GM12878 (cell line): ENCODE data around the gene MVK. TPM values are rescaled to one million over a fixed set of nuclear protein-coding genes. Genes with fewer than 3 reads are reported as not detected.

Source experiments
- ATAC-seq: fragments of 200-7000 bp; cut with Tn5 transposase; 3 replicates; pipeline ENCODE4 v1.9.1; 2020; ENCODE audit warnings: mild to moderate bottlenecking, moderate library complexity
- BruUV-seq: library from RNA; stranded (reverse); fragments of 400-500 nt; replicated peaks from 2 replicates; lab custom pipeline; 2021; lab: Mats Ljungman, UMichigan
- CTCF ChIA-PET: fragments of 300-600 bp; sonication (Branson Sonifier 250); formaldehyde crosslinking; extraction: SDS; loops from one replicate; lab custom pipeline; 2021; ENCODE audit warnings: inconsistent platforms; lab: Yijun Ruan, JAX
- POLR2A ChIA-PET: fragments of 350-600 bp; formaldehyde crosslinking; extraction: SDS; loops from one replicate; lab custom pipeline; 2021; ENCODE audit warnings: inconsistent platforms; lab: Charles Lee
- RAD21 ChIA-PET: fragments of 300-600 bp; sonication (Branson Sonifier 250); formaldehyde crosslinking; loops from one replicate; lab custom pipeline; 2023; ENCODE audit warnings: antibody characterized with exemption; ENCODE audit not compliant: unreplicated experiment; lab: Charles Lee
- SMC1A ChIA-PET: fragments of 300-600 bp; sonication (Branson Sonifier 250); formaldehyde crosslinking; loops from one replicate; lab custom pipeline; 2023; ENCODE audit not compliant: unreplicated experiment, uncharacterized antibody; lab: Charles Lee
- DNase-seq: peaks from one replicate; pipeline ENCODE4 v3.0.0-alpha.2; 2011; ENCODE audit warnings: low read depth, low spot score
- FAIRE-seq: peaks from 3 replicates; lab custom pipeline; 2011; peaks lifted over from hg19 to GRCh38; lab: Jason Lieb, UNC
- H2AFZ ChIP-seq: 2 replicates; pipeline ENCODE4 v1.6.0; 2011; ENCODE audit warnings: low read depth, low read length, control low read depth; ENCODE audit not compliant: control insufficient read depth
- H3K27ac ChIP-seq: 2 replicates; pipeline ENCODE4 v1.5.1; 2011; ENCODE audit warnings: control low read depth; ENCODE audit not compliant: control insufficient read depth, insufficient read depth
- H3K27me3 ChIP-seq, 2 experiments: replicated peaks in 1 of 2; 2 replicates each; pipeline versions ENCODE4 v1.6.0 to v1.6.1; 2011; ENCODE audit warnings: low read length in 1 of 2; ENCODE audit not compliant: control insufficient read depth in 2 of 2, insufficient read depth in 2 of 2
- H3K36me3 ChIP-seq, 2 experiments: 2 replicates each; pipeline ENCODE4 v1.5.1; 2011; ENCODE audit warnings: low read length in 1 of 2; ENCODE audit not compliant: control insufficient read depth in 2 of 2, insufficient read depth in 2 of 2
- H3K4me1 ChIP-seq: 2 replicates; pipeline ENCODE4 v1.6.1; 2011; ENCODE audit warnings: mild to moderate bottlenecking, low read length, moderate library complexity, mixed read lengths; ENCODE audit not compliant: control insufficient read depth, insufficient read depth
- H3K4me2 ChIP-seq: 2 replicates; pipeline ENCODE4 v1.6.0; 2011; ENCODE audit warnings: control low read depth; ENCODE audit not compliant: control insufficient read depth, insufficient read depth
- H3K4me3 ChIP-seq: fragments of 200-600 bp; sonication (generic); 2 replicates; pipeline ENCODE4 v1.5.1; 2016
- H3K79me2 ChIP-seq: 2 replicates; pipeline ENCODE4 v1.6.0; 2011; ENCODE audit warnings: low read length; ENCODE audit not compliant: control insufficient read depth, insufficient read depth
- H3K9ac ChIP-seq: 2 replicates; pipeline ENCODE4 v1.8.0; 2011; ENCODE audit warnings: low read length, control low read depth, mixed read lengths; ENCODE audit not compliant: control insufficient read depth, insufficient read depth
- H3K9me3 ChIP-seq: replicated peaks from 3 replicates; pipeline ENCODE4 v1.5.1; 2011; ENCODE audit warnings: mild to moderate bottlenecking, low read length; ENCODE audit not compliant: control insufficient read depth, insufficient read depth
- H4K20me1 ChIP-seq: 2 replicates; pipeline ENCODE4 v1.6.0; 2011; ENCODE audit not compliant: control insufficient read depth, insufficient read depth
- ATF7 ChIP-seq: fragments of 450-650 bp; IDR thresholded peaks from 2 replicates; pipeline ENCODE4 v1.6.1; 2016; ENCODE audit warnings: low read depth, mild to moderate bottlenecking
- CBFB ChIP-seq: IDR thresholded peaks from 2 replicates; pipeline ENCODE4 v1.6.1; 2016; ENCODE audit warnings: antibody characterized with exemption, low read depth
- EZH2 ChIP-seq: IDR thresholded peaks from 2 replicates; pipeline ENCODE4 v1.6.1; 2012; ENCODE audit warnings: low read depth, mild to moderate bottlenecking, control low read depth, inconsistent platforms, low read length, borderline replicate concordance; ENCODE audit not compliant: control insufficient read depth
- HDGF ChIP-seq: fragments of 450-650 bp; IDR thresholded peaks from 2 replicates; pipeline ENCODE4 v1.6.1; 2016; ENCODE audit warnings: antibody characterized with exemption
- JUNB ChIP-seq: IDR thresholded peaks from 2 replicates; pipeline ENCODE4 v1.6.1; 2016; ENCODE audit warnings: antibody characterized with exemption, mild to moderate bottlenecking
- JUND ChIP-seq: IDR thresholded peaks from 2 replicates; pipeline ENCODE4 v1.6.1; 2012; ENCODE audit warnings: low read depth, mild to moderate bottlenecking, low read length, improper control_type of control experiment, moderate library complexity
- KDM1A ChIP-seq: fragments of 200-600 bp; sonication (generic); IDR thresholded peaks from 2 replicates; pipeline ENCODE4 v1.6.1; 2016; ENCODE audit warnings: borderline replicate concordance
- NFYB ChIP-seq: IDR thresholded peaks from 2 replicates; pipeline ENCODE4 v1.6.1; 2011; ENCODE audit warnings: low read depth, mild to moderate bottlenecking, low read length, improper control_type of control experiment, moderate library complexity; ENCODE audit not compliant: insufficient read depth
- NR2C1 ChIP-seq: fragments of 450-650 bp; IDR thresholded peaks from 2 replicates; pipeline ENCODE4 v1.6.1; 2017; ENCODE audit warnings: antibody characterized with exemption, mild to moderate bottlenecking, moderate library complexity
- RBBP5 ChIP-seq: fragments of 200-600 bp; sonication (generic); conservative IDR thresholded peaks from 2 replicates; pipeline ENCODE4 v1.6.1; 2016
- RUNX3 ChIP-seq: IDR thresholded peaks from 2 replicates; pipeline ENCODE4 v1.6.1; 2012; ENCODE audit warnings: low read length, inconsistent platforms
- SIX5 ChIP-seq: IDR thresholded peaks from 2 replicates; pipeline ENCODE4 v1.6.1; 2011; ENCODE audit warnings: mild to moderate bottlenecking, low read depth, low read length, moderate library complexity; ENCODE audit not compliant: severe bottlenecking
- SMAD1 ChIP-seq: fragments of 450-650 bp; IDR thresholded peaks from 2 replicates; pipeline ENCODE4 v1.6.1; 2018; ENCODE audit warnings: mild to moderate bottlenecking, low read depth; ENCODE audit not compliant: partially characterized antibody
- SMARCA5 ChIP-seq: fragments of 450-650 bp; IDR thresholded peaks from 2 replicates; pipeline ENCODE4 v1.6.1; 2017; ENCODE audit warnings: mild to moderate bottlenecking
- TARDBP ChIP-seq: IDR thresholded peaks from 2 replicates; pipeline ENCODE4 v1.6.1; 2016; ENCODE audit warnings: borderline replicate concordance
- TBL1XR1 ChIP-seq: IDR thresholded peaks from 2 replicates; pipeline ENCODE4 v1.6.1; 2012; ENCODE audit warnings: low read depth, low read length, improper control_type of control experiment
- TCF7 ChIP-seq: IDR thresholded peaks from 2 replicates; pipeline ENCODE4 v1.6.1; 2014; ENCODE audit warnings: antibody characterized with exemption, borderline replicate concordance
- ZNF207 ChIP-seq: fragments of 450-650 bp; IDR thresholded peaks from 2 replicates; pipeline ENCODE4 v1.6.1; 2014; ENCODE audit warnings: antibody characterized with exemption, mild to moderate bottlenecking, borderline replicate concordance
- WGBS: methylation state at CpG from one replicate; pipeline ENCODE4 v1.1.6; 2016; ENCODE audit warnings: low lambda C conversion rate; ENCODE audit not compliant: insufficient replicate concordance, insufficient coverage; ENCODE audit errors: missing lambda C conversion rate; 5-methylcytosine and 5-hydroxymethylcytosine counted together
- in situ Hi-C: fragments of 300-500 bp; cut with MboI; formaldehyde crosslinking; loops from 9 replicates; pipeline ENCODE4 v1.14.3; 2018; ENCODE audit warnings: mixed read lengths
- intact Hi-C: fragments of 100-400 bp; cut with micrococcal nuclease; formaldehyde crosslinking; loops from one replicate; pipeline ENCODE4 v1.14.2; 2022; ENCODE audit not compliant: unreplicated experiment
- polyA plus RNA-seq, 11 experiments: library from polyadenylated mRNA; depleted of rRNA in 4 of 11; unstranded in 6 of 11; stranded (reverse) in 5 of 11; fragments of >200 nt; fragmentation: Nextera tagmentation in 4 of 11; fragmentation: Illumina TruSeq in 1 of 11; extraction: Ambion mirVana in 4 of 11; extraction: Trizol in 1 of 11; gene quantifications; 1 replicate in 1 of 11; 2 replicates in 10 of 11; pipeline versions ENCODE4 v1.2.1 to v1.2.3, GENCODE V29; 2011 to 2016; ENCODE audit warnings: inconsistent platforms in 2 of 11, missing spikeins in 2 of 11, low read depth in 1 of 11
- total RNA-seq, 4 experiments: library from RNA; depleted of rRNA in 3 of 4; stranded (reverse); fragments of >200 nt in 3 of 4; fragmentation: Illumina TruSeq in 1 of 4; extraction: Trizol in 1 of 4; gene quantifications; 2 replicates each; pipeline versions ENCODE4 v1.2.1 to v1.2.3, GENCODE V29; 2013 to 2021
- TF ChIP-seq, protein P1 (sequence below): IDR thresholded peaks from 2 replicates; pipeline ENCODE4 v1.6.1; 2012; ENCODE audit warnings: low read length, inconsistent platforms

Gene MVK
- total and polyA plus RNA-seq, 10 of the 15 experiments (the other 5 are each of a cell fraction or from before 2014, with no cell fraction given): 0.24 to 46.7 (median 31.9) TPM

DNA sequence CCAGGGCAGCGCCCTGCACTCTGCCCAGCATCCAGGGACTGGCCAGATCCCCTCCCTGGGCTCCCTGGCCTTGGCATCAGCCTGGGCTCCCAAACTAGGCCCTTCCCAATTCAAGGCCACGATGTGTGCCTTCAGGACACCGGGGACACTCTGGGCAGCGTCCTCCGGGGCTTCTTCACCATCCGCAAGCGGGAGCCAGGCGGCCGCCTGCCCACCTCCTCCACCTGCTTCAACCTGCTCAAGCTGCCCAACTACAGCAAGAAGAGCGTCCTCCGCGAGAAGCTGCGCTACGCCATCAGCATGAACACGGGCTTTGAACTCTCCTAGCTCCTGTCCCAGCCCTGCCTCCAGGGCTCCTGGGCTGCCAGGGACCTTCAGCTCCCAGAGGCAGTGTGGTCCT is 39.1 kb upstream of the MVK start:
- in situ Hi-C loops: no loop called here
- no peak for ATAC-seq
- no peaks in the 10 kb centered on the region for H3K4me1 ChIP-seq
- H3K4me2 ChIP-seq: no peak overlapping the region
- DNase-seq: no peak
- WGBS: 96% methylated on average over 15 of the region's 15 CpGs
- ChIA-PET RAD21 (no interaction called here), CTCF (no interaction called here), SMC1A (no interaction called here), POLR2A (no interaction called here)
- no peak for TF ChIP-seq NR2C1
- no peak for TF ChIP-seq SIX5
- no peak for TF ChIP-seq TBL1XR1
- no peak for TF ChIP-seq ZNF207
- TF ChIP-seq SMAD1: no peak
- no peaks in the 10 kb centered on the region; a peak in 1 of 4 replicates for H3K36me3 ChIP-seq
- BruUV-seq: no TSS peak
- no peak for FAIRE-seq
- no peaks in the 10 kb centered on the region for H3K27me3 ChIP-seq
- no peaks in the 10 kb centered on the region for H3K79me2 ChIP-seq
- H3K9me3 ChIP-seq: no peaks in the 10 kb centered on the region
- H3K27ac ChIP-seq: no peak overlapping the region
- intact Hi-C loops: no loop called here
- H3K4me3 ChIP-seq: no peak overlapping the region
- no peak overlapping the region for H3K9ac ChIP-seq
- H2AFZ ChIP-seq: no peak overlapping the region
- H4K20me1 ChIP-seq: no peaks in the 10 kb centered on the region

DNA sequence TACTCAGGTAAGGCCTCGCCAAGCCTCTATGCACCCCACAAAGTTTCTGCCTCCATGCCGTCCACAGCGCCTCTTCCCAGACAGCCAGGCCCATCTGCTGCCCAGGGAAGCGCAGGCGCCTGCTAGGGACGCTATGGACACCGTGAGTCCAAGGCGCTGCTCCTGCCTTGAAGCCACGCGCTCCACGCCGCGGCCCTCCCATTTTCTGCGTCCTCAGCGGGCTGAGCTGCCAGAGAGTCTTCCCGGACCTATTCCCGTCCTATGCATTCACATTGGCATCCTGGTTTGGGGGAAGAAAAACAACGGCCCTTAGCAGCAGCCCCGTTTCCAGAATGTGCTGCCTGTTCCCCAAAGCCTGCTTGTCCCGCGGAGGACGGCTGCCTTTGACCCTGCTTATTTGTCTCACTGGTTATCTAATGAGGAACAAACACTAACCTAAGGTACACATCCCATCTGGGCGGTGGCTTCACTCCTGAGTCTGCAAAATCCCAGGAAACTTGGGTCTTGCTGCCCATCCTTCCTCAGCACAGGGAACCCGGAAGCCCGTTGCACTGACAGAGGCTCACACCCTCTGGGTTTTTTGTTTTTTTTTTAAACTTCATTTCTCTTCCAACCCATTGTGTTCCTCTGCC is 38.2 kb upstream of the MVK start:
- ChIA-PET RAD21 (no interaction called here), SMC1A (no interaction called here), POLR2A (no interaction called here), CTCF (interaction anchor here (1.3 kb wide), 1 partner anchor 16 kb away, joined by 5 read pairs; no protein-coding TSS in a partner anchor)
- H4K20me1 ChIP-seq: no peaks in the 10 kb centered on the region
- no peaks in the 10 kb centered on the region for H3K27me3 ChIP-seq
- in situ Hi-C loops (no loop called here), intact Hi-C loops (no loop called here)
- H3K4me3 ChIP-seq: no peak overlapping the region
- no peak overlapping the region for H3K4me2 ChIP-seq
- TSS peak; percentile 54 for BruUV-seq
- H3K4me1 ChIP-seq: no peaks in the 10 kb centered on the region
- no peak for ATAC-seq
- no peaks in the 10 kb centered on the region for H3K9me3 ChIP-seq
- DNase-seq: no peak
- H3K79me2 ChIP-seq: no peaks in the 10 kb centered on the region
- WGBS: 96% methylated on average over 25 of the region's 25 CpGs
- no peak overlapping the region for H3K27ac ChIP-seq
- FAIRE-seq: no peak
- H2AFZ ChIP-seq: no peak overlapping the region
- H3K36me3 ChIP-seq: no peaks in the 10 kb centered on the region
- H3K9ac ChIP-seq: no peak overlapping the region
- no peak for TF ChIP-seq HDGF
- no peak for TF ChIP-seq KDM1A
- TF ChIP-seq JUND: no peak
- TF ChIP-seq TARDBP: no peak
- no peak for TF ChIP-seq SMARCA5
- TF ChIP-seq JUNB: no peak
- TF ChIP-seq ATF7: no peak
- TF ChIP-seq EZH2: no peak
- no peak for TF ChIP-seq NFYB
- TF ChIP-seq, protein P1, sequence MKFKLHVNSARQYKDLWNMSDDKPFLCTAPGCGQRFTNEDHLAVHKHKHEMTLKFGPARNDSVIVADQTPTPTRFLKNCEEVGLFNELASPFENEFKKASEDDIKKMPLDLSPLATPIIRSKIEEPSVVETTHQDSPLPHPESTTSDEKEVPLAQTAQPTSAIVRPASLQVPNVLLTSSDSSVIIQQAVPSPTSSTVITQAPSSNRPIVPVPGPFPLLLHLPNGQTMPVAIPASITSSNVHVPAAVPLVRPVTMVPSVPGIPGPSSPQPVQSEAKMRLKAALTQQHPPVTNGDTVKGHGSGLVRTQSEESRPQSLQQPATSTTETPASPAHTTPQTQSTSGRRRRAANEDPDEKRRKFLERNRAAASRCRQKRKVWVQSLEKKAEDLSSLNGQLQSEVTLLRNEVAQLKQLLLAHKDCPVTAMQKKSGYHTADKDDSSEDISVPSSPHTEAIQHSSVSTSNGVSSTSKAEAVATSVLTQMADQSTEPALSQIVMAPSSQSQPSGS: no peak
- no peak for TF ChIP-seq TCF7
- no peak for TF ChIP-seq RBBP5
- no peak for TF ChIP-seq CBFB
- TF ChIP-seq RUNX3: no peak
